Kidney glomerular epithelial cell (primary cell): ENCODE measurements around the gene FAM114A2.
"Not testable (repeated sequence)": the region's sequence is repeated elsewhere in the genome, so short reads cannot be mapped to it uniquely, and the experiment has no call there.

Source experiments
- DNase-seq: peaks from one replicate; lab custom pipeline; 2025; lab: John Stamatoyannopoulos, UW

The FAM114A2 gene

DNA sequence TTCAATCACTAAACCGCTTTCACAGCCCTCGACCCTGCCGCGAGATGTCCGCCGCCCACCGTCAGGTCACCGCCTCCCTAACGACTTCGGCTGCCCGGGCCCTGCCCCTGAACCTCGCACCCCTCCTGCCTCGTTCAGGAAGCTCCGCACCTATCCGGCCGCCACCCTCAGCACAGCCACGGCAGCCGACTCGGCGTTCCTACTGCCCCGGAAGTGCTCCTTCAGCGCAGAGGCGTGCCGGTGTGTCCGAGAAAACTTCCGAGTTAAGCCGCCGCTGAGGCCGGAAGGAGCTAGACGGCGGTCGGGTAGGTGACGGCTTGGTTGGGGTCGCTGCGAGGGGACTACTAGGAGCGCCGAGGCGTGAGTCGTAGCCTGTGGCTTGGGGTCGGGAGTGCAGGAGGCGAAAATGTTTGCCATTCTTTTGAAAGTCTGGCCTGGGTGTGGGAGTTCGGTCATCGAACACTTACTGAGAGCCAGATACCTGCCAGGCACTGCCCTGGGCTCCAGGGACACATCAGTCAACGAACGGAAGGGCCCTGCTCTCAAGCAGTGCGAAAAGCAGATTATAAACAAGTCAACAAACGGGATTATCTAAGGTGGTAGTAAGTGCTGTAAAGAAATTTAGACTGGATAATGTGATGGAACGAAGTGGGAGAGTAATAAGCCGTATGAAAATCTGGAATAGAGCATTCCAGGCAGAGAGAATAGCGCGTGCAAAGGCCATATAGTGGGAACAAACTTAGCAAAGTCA is at the start of gene FAM114A2, which contains the start of gene MFAP3:
Gene FAM114A2, minus strand, starts transcription at position 204 of the 751 bp plus-strand sequence. CDS start 3,957 bp downstream, outside the sequence.
Gene MFAP3, plus strand, starts transcription at position 261 of the 751 bp plus-strand sequence. CDS start 10,756 bp downstream, outside the sequence.
- DNase-seq: peak; percentile 84

DNA sequence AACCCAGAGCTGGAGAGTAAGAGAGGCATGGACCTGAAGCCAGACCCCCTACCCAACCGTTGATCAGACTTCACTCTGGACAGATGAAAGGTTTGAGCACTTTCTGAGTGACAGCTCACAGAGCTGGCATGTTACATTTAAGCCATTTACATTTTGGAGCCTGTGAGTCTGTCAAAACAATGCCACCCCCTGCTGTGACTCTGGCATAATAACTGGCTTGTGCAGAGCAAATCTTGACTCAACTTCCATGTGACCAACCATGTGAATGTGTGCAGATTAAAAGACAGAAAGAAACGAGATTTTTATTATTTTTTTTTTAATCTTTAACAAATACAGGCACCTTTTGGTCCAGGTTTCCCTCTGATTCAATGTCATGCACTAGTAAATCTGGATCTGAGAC is 48.5 kb upstream of the FAM114A2 start:
- peak; percentile 63 for DNase-seq

DNA sequence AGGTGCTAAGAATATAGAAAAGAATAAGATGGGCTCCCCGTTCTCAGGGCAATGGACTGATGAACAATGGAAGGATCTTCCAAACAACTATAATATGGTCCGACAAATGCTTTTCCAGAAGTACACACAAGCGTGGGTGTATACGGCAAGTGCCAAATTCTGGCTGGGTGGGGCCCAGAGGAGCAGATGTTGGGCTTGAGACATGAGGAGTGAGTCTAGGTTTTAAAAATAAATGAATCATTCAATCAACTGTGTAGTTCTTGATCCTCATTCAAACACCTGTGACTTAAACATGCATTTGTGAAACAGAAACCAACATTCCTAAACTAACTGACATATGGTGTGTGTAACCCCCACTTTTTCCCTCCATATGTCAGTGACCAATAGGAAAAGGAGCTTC is 47.9 kb upstream of the FAM114A2 start:
- no peak for DNase-seq

DNA sequence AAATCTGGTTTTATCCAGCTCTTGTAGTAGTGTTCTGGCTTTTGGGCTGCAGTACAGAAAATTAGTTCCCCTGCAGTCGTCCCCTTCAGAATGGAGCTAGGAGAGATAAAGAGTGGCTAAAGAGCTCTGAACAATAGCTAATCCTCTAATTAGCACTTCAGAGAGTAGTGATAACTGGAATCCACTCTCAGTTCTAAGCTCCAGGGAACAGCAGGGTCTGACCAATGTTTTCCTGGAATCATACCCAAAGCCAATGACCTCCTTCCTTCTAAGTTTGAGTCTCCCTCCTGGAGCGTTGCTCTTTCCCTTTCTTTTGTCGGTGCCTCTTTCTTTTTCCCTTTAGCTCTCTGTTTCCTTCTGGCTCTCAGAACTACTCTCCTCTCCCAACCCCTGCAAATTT is 47.4 kb upstream of the FAM114A2 start:
- DNase-seq: no peak

DNA sequence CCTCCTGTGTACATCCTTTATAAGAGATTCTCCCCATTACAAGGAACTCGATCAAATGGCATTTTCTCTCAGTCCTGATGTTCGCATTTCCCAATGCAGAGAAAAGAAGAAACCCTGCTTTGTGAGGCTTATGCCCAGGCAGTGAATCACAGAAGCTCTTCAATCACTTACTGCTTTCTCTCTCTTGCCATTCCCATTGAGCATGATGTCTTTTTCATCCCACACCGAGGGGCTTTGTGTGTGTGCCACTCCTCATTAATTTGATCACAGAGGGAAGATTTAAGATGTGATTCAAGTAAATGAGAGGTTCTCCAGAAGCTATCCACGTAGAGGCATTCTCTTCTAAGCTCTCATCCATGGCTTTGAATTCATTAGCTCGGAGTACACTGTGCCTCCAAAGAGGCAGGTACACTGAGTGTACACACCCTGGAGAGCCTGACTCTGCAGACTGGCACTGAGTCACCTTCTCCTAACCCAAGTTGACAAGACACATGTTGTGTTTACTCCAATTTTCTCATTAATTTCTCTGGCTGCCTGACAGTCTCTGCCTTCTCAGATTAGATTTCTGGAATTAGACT is 45.4 kb upstream of the FAM114A2 start:
- no peak for DNase-seq

DNA sequence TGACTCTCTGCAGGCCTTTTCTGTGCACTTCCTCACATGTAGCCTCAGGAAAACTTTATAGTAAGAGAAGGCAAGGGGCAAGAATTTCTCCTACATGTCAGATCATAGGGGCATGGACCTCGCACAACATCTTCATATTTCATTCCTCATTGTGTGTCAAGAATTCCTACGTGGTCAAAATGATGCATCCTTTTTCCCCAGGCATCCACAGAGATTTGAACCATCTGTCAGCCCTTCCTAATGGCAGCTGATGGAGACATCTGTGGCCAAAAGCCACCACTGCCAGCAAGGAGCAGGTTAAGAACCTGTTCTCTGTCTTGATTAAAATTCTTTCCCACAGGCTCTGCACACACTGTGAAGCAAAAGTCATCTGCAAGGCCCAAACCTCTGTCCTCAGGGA is 42.5 kb upstream of the FAM114A2 start:
- DNase-seq: no peak

DNA sequence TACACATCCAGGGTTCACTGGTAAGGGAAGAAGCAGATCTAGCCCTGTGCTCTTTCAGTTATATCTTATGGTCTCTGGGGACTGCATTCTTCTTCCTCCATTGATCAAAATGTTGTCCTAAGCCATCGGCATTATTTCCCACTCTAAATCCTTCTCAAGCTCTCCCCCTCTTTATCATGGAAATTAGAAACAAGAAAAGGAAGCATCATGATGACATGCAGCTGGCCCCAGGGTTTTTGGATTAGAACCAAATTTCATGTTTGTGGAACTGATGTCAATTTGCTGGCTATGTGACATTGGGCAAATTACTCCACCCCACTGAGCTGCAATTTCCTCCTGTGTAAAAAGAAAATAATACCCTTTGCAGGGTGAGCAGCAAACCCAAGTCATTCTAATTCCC is 39.6 kb upstream of the FAM114A2 start:
- DNase-seq: no peak

DNA sequence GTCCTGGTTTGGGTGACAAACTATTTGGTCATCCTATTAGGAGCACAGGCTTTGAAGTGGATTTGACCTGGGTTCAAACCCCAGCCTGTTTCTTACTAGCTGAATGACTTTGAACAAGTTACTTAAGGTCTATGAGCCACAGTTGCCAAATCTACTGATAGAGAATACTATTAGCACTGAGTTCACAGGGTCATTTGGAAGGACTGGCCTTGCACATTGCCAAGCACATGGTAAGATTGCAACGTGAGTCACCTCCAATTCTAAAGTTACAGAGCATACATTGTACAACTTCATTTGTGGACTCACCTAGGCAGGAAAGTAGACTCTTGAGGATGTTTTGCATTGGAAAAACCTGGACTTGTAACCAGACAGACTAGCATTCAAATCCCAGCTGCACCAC is 39.0 kb upstream of the FAM114A2 start:
- no peak for DNase-seq

DNA sequence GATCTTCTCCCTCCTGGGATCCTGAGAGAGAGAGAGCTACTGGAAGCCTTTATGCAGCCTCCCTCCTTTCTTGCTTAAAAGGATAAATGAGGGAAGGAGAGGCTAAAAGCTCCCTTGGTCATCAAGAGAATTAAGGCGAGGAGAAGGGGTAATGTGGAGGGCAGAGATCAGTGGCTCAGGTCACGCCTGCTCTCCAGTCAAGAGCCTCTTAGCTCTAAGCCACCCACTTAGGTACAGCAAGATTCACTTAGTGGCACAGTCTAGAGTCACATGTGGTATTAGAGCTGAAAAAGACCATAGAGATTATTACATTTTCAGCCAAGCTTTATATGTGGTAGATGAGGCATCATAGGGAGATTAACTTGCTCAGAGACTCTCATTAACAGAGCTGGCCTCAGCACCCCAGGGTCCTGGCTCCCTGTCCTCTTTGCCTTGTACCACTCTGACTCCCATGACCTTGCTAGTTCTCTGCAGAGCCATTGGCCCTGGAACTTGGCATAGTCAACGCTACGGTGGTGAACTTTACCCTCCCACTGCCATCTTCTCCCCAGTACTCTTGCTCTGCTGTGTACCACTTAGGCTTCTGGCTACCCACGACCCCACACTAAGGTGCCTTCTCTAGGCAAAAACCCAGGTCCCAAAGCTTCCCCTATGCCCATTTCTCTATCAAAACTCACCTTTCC is 37.7 kb upstream of the FAM114A2 start:
- no peak for DNase-seq

DNA sequence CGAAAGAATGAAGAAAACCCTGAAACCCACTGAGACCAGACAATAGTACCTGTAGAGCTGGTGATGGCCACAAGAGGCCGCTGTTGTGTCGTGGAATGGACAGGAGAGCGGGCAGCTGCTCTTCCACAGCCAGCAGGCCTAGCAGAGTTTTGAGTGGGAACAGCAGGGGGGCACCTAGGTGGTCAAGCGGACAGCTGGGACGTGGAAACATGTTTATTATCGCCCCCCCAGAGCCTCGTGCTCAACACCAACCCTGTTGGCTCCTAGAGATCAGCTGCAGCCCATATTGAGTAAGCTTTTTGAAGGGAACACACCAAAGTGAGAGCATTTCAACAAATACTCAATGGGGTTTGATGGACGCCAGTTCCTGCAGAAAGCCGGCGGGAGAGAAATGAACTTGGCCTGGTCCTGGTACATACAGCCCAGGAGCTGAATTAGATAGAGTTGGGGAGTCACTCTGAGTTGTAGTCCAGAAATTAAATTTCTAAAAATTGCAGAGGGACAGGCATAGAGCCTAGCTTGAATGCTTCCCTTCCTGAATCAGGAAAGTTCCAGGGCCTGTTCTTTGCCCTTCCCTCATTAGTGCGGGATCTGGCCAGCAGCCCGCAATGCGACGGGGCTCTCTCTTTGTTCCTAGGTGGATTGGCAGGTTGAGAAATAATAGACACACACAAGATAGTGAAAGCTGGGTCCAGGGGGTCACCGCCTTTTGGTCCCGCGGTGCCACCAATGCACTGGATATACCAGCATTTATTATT is 33.9 kb upstream of the FAM114A2 start:
- DNase-seq: peak; percentile 72

DNA sequence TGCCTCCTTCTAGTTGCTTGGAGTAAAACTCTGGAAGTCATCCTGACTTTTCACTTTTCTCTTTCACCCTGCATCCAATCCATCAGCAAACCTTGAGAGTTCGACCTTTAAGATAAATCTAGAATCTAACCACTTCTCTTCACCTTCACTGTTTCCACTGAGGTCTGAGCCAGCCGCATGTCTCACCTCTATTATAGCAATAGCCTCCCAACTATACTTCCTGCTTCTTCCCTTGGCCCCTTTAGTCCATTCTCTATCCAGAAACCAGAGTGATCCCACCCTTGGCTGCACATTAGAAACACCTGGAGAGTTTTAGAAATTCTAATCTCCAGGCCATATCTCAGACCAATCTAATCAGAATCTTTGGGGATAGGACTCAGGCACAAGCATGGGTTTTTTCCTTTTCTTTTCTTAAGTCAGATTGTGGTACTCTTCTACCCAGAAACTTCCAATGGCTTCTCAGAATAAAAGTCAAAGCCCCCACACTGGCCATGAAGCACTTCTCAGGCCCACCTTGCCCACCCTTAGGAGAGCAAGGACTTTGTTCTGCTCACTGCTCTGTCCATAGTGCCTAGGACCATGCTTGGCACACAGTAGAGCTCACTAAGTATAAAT is 33.2 kb upstream of the FAM114A2 start:
- no peak for DNase-seq

DNA sequence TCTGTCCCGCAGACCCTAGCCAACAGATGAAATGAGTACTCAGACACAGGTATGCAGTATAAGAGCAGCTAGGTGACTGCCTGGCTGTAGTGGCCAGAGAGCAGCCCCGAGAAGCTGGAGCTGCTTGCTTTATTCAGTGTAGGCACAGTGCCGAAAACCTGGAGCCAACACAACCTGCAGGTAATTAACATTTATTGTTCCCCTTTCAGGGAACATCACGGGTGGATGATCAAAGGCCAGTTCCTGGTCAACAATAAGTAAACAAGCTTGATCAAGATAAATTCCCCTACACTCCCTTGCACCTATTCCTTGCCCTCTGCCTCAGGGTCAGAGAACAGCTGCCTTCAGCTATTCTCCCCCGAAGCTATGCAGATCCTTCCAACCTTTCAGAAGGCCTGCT is 31.1 kb upstream of the FAM114A2 start:
- DNase-seq: not testable (repeated sequence)

DNA sequence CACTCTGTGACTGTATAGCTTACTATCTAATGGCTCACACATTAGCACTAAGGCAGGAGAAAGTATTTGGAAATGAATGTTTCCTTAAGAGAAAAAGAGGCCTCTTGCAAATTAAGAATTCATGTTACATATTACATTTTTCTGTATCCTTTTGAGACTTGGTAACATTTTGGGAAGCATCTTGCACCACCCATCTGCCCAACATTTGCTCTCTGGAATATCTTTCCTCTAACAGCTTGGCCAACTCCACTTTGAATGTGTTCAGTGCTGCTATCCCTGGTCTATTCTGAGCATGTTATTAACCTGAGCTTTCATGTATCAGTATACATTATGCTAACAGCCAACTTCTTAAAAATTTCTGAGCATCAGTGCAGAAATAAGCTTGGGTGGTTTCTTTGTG is 27.3 kb upstream of the FAM114A2 start:
- no peak for DNase-seq

DNA sequence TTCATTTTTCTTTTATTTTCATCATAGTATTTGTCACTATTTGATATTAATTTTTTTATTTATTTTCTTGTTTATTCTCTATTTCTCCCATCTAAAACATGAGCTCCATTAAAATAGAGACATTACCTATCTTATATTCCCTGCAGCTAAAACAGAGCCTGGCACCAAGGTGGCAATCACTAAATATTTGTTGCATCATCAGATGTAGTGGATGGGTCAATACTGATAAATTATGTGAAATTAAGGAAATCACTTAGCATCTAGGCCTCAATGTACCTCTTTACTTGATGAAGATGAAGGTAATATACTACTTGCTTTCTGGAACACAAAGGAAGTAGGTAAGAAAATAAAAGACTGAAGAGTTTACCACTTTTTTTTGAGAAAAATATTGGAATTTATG is 24.7 kb upstream of the FAM114A2 start:
- no peak for DNase-seq

DNA sequence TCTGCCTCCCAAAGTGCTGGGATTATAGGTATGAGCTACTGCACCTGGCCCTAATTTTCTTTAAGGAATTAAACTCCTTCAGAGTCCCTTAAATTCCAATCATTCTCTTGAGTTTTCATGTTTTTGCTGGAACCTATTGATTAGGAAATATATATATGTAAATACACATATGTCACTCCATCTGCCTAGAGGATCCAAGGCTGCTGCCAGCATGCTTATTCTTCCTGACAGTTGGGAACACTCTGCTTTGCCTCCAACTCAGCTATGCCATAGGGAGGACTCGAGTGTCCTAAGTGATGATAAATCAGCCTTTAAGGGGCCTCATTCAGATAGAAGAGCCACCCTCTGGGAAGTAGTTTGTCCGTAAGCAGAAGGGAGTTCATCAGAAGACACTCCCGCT is 21.9 kb upstream of the FAM114A2 start:
- no peak for DNase-seq

DNA sequence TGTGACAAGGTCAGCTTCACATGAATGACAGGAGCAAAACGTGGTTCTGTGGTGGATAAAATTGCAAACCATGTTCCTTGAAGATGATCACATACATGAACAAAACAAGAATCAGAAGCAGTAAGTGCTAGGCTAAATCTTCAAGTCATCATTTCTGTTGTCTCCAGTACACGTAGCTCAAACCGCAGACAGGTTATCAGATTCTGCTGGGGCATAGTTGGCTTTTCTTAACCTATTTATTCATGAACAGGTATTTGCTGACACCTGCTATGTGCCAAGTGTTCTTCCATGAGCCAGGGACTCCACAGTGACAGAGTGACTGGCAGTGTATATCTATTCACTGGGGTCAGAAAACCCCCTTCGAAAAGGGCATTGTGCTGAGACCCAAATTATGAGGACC is 20.9 kb upstream of the FAM114A2 start:
- no peak for DNase-seq

DNA sequence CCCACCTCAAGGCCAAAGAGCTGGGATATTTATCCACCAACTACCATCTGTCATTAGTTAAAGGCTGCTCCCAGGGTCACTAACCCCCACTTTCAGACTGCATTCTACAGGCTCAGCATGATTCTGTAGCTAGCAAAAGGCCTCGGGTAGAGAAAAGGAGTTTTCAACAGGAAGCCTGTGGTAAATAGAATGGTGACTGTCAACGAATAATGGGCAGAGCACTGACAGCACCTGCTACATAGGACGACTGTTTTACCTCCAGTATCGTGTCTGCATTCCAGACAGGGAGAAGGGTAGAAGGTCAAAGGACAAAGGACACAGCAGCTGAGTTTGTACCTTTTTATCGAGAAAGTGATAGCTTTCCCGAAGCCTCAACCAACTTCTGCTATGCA is 20.3 kb upstream of the FAM114A2 start:
- DNase-seq: no peak

DNA sequence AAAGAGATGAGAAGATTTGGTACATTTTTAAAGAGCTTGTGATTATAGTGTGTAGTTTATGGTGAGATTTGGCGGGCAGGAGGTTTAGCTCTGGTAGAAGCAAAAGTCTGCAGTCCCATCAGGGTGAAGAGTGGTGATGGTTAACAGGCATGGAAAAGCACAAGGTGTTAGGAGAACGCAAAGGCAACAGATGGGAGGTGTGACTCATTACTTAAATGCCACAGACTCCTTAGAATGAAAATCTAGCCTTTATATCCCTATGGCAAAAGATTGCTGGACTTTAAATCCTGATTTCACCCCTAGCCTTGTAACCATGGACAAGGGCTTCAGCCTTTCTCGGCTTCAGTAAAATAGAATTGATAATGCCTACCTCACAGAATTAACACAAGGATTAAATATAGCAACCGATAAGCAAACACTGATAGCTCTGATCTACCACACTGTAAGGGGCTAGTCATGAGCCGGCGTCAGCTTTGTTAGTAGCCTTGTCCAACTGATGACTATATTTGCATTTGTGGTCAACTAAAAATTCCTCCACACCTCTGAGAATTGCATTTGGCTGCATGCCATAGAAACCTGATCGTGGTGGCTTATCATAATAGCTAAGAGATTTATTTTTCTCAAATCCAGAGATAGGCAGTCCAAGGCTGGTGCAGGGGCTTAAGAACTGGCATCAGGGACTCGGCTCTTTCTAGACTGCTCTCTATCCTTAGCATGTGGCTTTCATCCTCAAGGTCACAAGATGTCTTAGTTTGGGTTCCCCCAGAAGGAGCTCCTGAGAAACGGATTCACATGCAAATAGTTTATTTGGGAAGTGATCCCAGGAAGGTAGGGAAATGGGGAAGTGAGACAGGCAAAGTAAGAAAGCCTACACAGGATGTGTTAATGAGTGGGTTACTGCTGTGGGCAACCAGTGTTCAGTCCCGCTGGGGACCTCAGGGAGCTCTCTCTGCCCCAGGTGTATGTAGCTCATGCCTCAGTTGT is 19.6 kb upstream of the FAM114A2 start:
- DNase-seq: no peak

DNA sequence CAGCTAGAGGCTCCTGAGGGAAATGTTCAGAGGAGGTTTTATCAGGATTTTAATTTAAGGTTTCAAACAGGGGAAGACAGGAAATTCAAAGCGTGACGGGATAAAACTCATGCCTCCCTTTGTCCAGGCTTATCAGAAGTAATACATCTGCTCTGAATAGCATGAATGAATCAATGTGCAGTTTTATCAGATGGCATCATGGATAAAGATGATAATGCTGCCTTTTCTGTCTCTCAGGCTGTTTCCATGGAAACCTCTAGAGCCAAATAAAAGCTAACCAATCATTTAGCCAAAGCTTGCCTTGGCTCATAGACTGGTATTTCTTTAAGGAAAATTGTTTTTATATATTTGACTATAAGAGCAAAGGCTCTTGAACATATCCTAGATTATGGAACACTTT is 16.5 kb upstream of the FAM114A2 start:
- DNase-seq: no peak

DNA sequence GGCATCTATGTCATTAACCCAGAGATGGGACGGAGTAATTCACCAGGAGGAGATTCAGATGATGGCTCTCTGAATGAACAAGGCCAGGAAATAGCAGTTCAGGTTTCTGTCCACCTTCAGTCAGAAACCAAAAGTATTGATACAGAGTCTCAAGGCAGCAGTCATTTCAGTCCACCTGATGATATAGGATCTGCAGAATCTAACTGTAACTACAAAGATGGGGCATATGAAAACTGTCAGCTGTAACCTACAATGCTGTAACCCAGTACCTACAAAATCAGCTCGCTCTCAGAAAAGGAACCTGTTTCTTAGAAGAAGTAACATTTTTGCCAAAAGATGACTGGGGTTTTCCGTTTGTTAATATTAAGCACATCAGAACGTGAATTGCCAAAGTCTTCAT is 14.8 kb upstream of the FAM114A2 start:
- DNase-seq: no peak

DNA sequence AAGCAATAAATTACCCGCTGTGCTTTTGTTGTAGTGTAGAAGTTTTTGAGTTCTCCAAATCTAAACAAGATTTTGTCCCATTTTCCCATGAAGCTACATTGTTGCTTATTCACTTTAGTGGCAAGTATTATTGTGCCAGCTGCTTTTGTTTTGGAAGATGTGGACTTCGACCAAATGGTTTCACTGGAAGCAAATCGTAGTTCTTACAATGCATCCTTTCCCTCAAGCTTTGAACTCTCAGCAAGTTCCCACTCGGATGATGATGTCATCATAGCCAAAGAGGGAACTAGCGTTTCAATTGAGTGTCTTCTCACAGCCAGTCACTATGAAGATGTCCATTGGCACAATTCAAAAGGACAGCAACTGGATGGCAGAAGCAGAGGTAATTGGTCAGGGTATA is 10.9 kb upstream of the FAM114A2 start:
- no peak for DNase-seq
